Stimulated activated CD4-positive, alpha-beta T cell treated with anti-CD3 and anti-CD28 coated beads, Interleukin-12 subunit alpha, Interleukin-12 subunit beta, amount 100 ng/mL, for 24 hours (primary cell): ENCODE data around the gene ZSCAN25.
"Not testable (repeated sequence)": the region's sequence is repeated elsewhere in the genome, so short reads cannot be mapped to it uniquely, and the experiment has no call there.

ENCODE experiments used
- DNase-seq, 2 experiments: peaks; one replicate each; pipeline ENCODE4 v3.0.0-alpha.2; 2020; ENCODE audit warnings: low read depth in 2 of 2

Gene ZSCAN25

DNA sequence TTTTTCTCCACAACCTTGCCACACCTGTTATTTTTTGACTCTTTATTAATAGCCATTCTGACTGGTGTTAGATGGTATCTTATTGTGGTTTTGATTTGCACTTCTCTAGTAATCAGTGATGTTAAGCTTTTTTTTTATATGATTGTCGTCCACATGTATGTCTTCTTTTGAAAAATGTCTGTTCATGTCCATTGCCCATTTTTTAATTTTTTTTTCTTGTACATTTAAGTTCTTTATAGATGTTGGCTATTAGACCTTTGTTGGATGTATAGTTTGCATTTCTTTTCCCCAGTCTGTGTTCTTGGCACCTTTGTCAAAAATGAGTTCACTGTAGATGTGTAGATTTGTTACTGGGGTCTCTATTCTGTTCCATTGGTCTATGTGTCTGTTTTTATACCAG is 28.8 kb downstream of the ZSCAN25 start:
- DNase-seq = no peak

GRCh38 chr7:99648843-99649242 is 32.1 kb downstream of the ZSCAN25 start:
- DNase-seq = no peak

DNA sequence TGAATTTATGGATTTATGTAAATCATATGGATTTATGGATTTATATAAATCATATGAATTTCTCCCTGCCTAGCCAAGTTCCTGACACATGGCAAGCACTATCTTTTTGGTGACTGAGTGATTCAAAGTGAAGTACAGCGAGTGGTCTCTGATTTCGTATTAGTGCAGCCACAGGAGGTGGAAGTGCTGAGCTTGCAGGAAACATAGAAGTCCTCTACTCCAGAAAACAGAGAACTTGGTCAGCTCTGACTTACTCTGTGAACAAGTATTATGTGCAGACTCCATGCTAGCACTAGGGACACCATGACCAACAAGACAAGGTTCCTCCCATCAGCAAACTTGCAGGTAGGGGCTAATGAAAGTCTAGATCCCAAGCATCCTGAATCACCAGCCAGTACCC is 34.5 kb downstream of the ZSCAN25 start:
- DNase-seq = no peak

- no peak for DNase-seq
Observed at GRCh38 chr7:99652671-99653070, 35.9 kb downstream of the ZSCAN25 start.

- DNase-seq = not testable (repeated sequence)
Observed at GRCh38 chr7:99653269-99653668, 36.5 kb downstream of the ZSCAN25 start.

- DNase-seq = no peak
Observed at GRCh38 chr7:99653754-99654153, 37.0 kb downstream of the ZSCAN25 start.

DNA sequence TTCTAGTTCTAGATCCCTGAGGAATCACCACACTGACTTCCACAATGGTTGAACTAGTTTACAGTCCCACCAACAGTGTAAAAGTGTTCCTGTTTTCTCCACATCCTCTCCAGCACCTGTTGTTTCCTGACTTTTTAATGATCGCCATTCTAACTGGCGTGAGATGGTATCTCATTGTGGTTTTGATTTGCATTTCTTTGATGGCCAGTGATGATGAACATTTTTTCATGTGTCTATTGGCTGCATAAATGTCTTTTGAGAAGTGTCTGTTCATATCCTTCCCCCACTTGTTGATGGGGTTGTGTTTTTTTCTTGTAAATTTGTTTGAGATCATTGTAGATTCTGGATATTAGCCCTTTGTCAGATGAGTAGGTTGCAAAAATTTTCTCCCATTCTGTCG is 37.9 kb downstream of the ZSCAN25 start:
- not testable (repeated sequence) for DNase-seq

- DNase-seq = not testable (repeated sequence)
Observed at GRCh38 chr7:99657879-99658278, 41.1 kb downstream of the ZSCAN25 start.

- DNase-seq = no peak
Observed at GRCh38 chr7:99665312-99666012, 48.7 kb downstream of the ZSCAN25 start.

DNA sequence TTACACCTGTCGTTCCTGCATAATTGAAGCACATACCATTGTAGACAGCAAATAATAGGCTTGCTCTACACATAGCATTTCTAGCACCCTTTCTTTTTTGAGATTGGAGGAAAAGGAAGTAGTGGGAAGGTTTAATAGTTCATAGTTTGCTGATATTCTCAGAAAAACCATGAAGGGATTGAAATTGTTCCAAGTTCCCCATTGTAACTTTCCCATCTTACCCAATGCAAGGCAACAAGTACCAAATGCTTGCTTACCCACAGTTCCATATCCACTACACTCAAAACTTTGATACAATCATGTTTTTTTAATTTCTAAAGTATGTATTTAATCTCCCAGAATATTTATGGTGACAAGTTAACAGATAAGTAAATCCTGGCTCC is 49.3 kb downstream of the ZSCAN25 start:
- DNase-seq = no peak

GRCh38 chr7:99667179-99667578 is 50.4 kb downstream of the ZSCAN25 start:
- no peak for DNase-seq

DNA sequence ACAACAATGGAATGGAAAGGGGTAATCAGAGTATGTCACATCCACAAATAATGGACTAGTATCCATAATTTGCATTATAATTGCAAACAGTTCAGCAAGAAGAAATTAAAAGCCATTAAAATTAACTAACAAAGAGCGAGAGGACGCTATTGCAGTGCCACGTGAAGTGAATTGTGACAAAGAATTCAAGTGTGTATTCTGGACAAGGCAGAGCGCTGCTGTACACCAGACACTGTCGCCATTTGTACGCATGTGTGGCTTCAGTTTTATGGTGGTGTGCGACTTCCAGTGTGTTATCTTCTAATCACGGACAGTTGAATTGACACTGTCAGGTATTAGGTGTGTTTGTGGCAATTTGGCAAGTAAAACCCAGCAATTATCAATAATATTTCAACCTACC is 51.8 kb downstream of the ZSCAN25 start:
- DNase-seq = no peak

GRCh38 chr7:99669782-99670181 is 53.0 kb downstream of the ZSCAN25 start:
- DNase-seq = no peak

- DNase-seq = no peak
Observed at GRCh38 chr7:99672573-99672972, 55.8 kb downstream of the ZSCAN25 start.

DNA sequence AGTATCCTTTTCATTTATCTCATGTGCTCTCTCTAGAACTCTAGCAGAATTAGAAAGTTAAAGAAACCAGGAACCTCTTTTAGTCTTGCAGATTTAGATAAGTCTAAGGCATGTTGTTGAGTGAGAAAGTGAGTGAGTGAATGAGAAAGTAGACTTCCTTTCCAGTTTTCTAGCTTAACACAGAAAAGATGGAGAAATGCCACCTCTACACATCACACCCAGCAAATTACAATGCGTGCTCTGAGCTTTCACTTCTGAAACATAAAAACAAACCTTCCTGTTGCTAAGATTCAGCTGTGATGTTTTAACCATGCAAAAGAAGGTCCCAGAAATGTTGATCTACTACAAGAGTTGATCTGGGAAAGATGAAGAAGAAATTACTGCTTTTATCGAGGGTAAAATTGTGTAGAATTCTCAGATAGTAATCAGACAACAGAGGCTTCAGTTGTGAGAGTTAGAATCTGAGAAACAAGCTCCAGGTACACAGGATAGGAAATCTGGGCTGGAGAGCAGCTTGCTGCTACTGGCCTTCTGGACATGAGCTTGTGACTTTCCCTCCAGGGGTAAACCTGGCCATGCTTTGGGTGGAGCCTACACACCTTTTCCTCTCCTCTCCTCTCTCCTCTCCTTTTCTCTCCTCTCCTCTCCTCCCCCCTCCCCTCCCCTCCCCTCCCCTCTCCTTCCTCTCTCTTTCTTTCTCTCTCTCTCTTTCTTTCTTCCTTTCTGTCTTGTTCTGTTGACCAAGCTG is 58.4 kb downstream of the ZSCAN25 start:
- DNase-seq = no peak

DNA sequence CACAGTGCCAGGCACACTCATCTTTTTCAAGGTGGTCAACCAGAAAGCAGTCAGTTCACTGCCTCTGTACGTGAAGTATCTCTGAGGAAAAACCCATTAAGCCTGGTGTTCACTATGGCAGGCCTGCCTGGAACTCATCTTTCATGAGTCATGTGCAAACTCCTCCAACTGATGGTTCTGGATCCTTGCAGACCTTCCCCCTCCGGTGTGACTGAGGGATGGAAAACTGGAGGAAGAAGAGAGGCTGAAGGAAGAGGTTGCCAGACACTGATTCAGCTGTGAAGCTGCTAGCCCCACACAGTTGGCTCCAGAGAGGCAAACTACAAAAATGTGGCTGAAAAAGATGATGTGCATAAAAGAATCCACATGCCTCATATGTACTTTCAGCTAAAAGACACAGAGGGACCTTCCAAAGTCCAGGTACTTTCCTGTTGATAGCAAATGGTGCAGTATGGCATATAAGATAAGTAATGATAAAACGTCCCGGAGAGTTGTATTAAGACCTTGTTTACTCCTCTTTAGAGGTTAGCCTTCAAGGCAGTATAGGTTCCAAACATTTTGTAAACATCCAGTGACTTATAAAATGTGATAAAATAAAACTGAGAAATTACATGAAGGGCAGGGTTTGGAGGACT is 60.4 kb downstream of the ZSCAN25 start:
- no peak for DNase-seq

DNA sequence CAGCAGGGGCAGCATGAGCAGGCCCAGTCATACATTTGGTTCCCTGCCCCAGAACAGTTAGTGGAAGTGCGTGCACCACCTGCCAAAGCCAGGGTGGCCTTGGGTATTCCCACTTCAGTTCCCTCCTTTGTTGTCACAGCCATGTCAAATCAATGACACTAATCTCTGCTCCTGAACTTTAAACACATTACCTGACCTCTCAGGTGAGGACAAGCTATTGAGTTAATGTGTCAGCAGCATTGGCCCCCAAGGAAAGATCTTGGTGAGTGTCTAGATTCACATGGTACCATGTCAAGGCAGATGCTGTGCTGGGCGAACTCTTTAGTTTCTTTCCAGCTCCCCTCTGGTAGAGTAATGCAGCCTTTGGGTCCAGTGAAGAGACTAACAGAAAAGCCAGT is 60.9 kb downstream of the ZSCAN25 start:
- no peak for DNase-seq

DNA sequence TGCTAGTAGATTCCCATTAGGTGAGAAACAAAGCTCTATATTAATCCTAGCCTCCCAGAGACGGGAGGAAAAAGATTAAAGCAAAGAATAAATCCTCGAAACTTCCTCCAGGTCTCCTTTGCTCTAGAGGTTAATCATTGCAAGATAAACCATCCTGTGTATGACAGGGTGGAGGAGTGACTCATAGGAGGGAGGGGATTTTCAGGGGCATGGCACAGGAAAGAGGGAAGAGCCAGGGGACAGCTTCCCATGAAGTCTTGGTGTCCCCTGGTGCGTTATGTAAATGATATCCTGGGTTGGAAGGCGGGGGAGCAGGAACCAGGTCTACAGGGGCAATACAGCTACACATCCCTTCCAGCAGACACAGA is 62.3 kb downstream of the ZSCAN25 start:
- DNase-seq = no peak

DNA sequence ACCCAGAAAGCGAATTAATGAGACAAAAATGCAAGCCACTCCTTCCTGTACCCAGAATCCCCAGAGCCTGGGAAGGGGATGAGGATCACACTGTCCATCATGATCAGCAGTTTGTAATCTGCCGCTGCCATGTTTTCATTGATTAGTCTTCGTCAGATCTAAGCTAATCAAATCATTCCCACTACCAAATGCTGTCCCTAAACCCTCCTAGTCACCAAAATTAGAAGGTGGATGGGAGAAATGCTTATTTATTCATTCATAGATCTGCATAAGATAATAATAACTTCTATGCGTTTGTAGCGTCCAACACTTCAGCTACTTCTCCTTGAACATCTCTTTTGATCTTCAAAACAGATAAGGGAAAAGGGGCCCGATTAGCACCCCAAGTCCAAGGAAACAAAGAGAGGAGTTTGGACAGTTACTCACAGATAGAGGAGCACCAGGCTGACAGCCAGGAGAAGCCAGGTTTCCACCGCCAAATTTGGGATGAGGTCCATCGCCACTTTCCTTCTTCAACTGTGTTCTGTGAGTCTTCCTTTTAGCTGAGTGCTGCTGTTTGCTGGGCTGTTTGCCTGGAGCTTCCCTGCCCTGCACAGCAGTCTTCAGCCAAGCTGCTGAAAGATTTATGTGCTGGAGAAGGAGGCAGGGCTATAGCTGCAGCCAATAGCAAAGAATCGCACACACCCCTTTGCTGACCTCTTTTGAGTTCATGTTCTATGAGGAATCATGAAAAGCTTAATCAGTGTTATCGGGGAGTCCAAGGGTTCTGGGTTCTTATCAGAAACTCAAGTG is 62.9 kb downstream of the ZSCAN25 start, which contains the start of gene CYP3A5:
TSS of gene CYP3A5 (minus strand) at position 597 of the 792 bp plus-strand sequence. CDS start at position 497, 100 bp downstream.
- DNase-seq = no peak
